GM10266 (cell line): ENCODE results near the gene PTPRG.

Experiments
- DNase-seq: peaks from one replicate; pipeline ENCODE4 v3.0.0; 2012; ENCODE audit errors: extremely low spot score
- CTCF ChIP-seq: IDR thresholded peaks from 2 replicates; pipeline ENCODE4 v1.5.1; 2012; ENCODE audit warnings: mild to moderate bottlenecking, low read depth; ENCODE audit not compliant: control insufficient read depth, insufficient read depth; ENCODE audit errors: missing control alignments

PTPRG gene

GRCh38 chr3:61761694-61762430 is 200.5 kb downstream of the PTPRG start:
- no peak for DNase-seq
- TF ChIP-seq CTCF = no peak

- DNase-seq = no peak
- TF ChIP-seq CTCF = no peak
Measured at GRCh38 chr3:61765157-61765876, 203.9 kb downstream of the PTPRG start.

- no peak for DNase-seq
- TF ChIP-seq CTCF = no peak
Measured at GRCh38 chr3:61768284-61769037, 207.1 kb downstream of the PTPRG start.

GRCh38 chr3:61769266-61769990 is 208.1 kb downstream of the PTPRG start:
- no peak for TF ChIP-seq CTCF

GRCh38 chr3:61771976-61772375 is 210.6 kb downstream of the PTPRG start:
- no peak for DNase-seq
- no peak for TF ChIP-seq CTCF

More at GRCh38 chr3:61769266-61769990, 208.1 kb downstream of the PTPRG start:
- no peak for DNase-seq

GRCh38 chr3:61772456-61772855 is 211.1 kb downstream of the PTPRG start:
- TF ChIP-seq CTCF = no peak
- no peak for DNase-seq
